Lower lobe of right lung (tissue), 2 donors: ENCODE measurements around the gene NBDY. TPM values are rescaled to one million over a fixed set of nuclear protein-coding genes. Genes with fewer than 3 reads are reported as not detected.
"Not testable (repeated sequence)": the region's sequence is repeated elsewhere in the genome, so short reads cannot be mapped to it uniquely, and the experiment has no call there.

Source experiments
- ATAC-seq, 2 donors: fragments of 200-7000 bp; cut with Tn5 transposase; one replicate each; pipeline ENCODE4 v1.9.1; 2020 to 2022; ENCODE audit warnings: mild to moderate bottlenecking in 2 of 2, moderate library complexity in 2 of 2
- DNase-seq: peaks from one replicate; pipeline ENCODE4 v3.0.0-alpha.2; 2020
- H3K27ac ChIP-seq: fragments of 200-600 bp; one replicate; pipeline ENCODE4 v1.8.0; 2022
- H3K27me3 ChIP-seq: fragments of 200-600 bp; one replicate; pipeline ENCODE4 v1.8.0; 2022; ENCODE audit warnings: low read depth
- H3K36me3 ChIP-seq: fragments of 200-600 bp; one replicate; pipeline ENCODE4 v1.8.0; 2022; ENCODE audit warnings: mild to moderate bottlenecking
- H3K4me1 ChIP-seq: fragments of 200-600 bp; one replicate; pipeline ENCODE4 v1.8.0; 2022
- H3K4me3 ChIP-seq: fragments of 200-600 bp; one replicate; pipeline ENCODE4 v1.8.0; 2022; ENCODE audit warnings: mild to moderate bottlenecking
- H3K9me3 ChIP-seq: fragments of 200-600 bp; one replicate; pipeline ENCODE4 v1.8.0; 2022
- intact Hi-C: fragments of 100-400 bp; cut with DNase I; formaldehyde crosslinking; loops from one replicate; pipeline ENCODE4 v1.11.0; 2022
- total RNA-seq: library from RNA; stranded (reverse); fragmentation: NEBNext Ultra II Directional; extraction: Animal tissue kit (Norgen Biotek cat#: 25700); gene quantifications from one replicate; pipeline ENCODE4 v1.2.1, GENCODE V29; 2021
- TF ChIP-seq, protein P1 (sequence below): fragments of 200-600 bp; IDR thresholded peaks from one replicate; pipeline ENCODE4 v1.8.0; 2022; ENCODE audit warnings: antibody characterized with exemption, mild to moderate bottlenecking
- donor health status: DM: no; HTN: yes; CAD: no; lungs with severe emphysema.

NBDY gene
- total RNA-seq, 1 donor from 2014 or later, result 37.5 TPM

GRCh38 chrX:56751071-56751470 lies 22.0 kb downstream of the NBDY start:
- TF ChIP-seq, protein P1, sequence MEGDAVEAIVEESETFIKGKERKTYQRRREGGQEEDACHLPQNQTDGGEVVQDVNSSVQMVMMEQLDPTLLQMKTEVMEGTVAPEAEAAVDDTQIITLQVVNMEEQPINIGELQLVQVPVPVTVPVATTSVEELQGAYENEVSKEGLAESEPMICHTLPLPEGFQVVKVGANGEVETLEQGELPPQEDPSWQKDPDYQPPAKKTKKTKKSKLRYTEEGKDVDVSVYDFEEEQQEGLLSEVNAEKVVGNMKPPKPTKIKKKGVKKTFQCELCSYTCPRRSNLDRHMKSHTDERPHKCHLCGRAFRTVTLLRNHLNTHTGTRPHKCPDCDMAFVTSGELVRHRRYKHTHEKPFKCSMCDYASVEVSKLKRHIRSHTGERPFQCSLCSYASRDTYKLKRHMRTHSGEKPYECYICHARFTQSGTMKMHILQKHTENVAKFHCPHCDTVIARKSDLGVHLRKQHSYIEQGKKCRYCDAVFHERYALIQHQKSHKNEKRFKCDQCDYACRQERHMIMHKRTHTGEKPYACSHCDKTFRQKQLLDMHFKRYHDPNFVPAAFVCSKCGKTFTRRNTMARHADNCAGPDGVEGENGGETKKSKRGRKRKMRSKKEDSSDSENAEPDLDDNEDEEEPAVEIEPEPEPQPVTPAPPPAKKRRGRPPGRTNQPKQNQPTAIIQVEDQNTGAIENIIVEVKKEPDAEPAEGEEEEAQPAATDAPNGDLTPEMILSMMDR, result no peak
- H3K27me3 ChIP-seq, result no peaks in the 10 kb centered on the region
- no peaks in the 10 kb centered on the region for H3K4me1 ChIP-seq
- H3K9me3 ChIP-seq, result no peaks in the 10 kb centered on the region
- ATAC-seq (no peak), DNase-seq (no peak)
- no peak overlapping the region for H3K27ac ChIP-seq
- intact Hi-C loops, result no loop called here
- no peak overlapping the region for H3K4me3 ChIP-seq
- H3K36me3 ChIP-seq, result peaks cover 5% of the 10 kb centered on the region

GRCh38 chrX:56757327-56757726 lies 28.3 kb downstream of the NBDY start:
- H3K36me3 ChIP-seq, result peaks cover 5% of the 10 kb centered on the region
- intact Hi-C loops, result no loop called here
- ATAC-seq (no peak), DNase-seq (no peak)
- no peak overlapping the region for H3K4me3 ChIP-seq
- TF ChIP-seq, protein P1, result no peak
- no peaks in the 10 kb centered on the region for H3K4me1 ChIP-seq
- H3K9me3 ChIP-seq, result no peaks in the 10 kb centered on the region
- no peaks in the 10 kb centered on the region for H3K27me3 ChIP-seq
- no peak overlapping the region for H3K27ac ChIP-seq

DNA sequence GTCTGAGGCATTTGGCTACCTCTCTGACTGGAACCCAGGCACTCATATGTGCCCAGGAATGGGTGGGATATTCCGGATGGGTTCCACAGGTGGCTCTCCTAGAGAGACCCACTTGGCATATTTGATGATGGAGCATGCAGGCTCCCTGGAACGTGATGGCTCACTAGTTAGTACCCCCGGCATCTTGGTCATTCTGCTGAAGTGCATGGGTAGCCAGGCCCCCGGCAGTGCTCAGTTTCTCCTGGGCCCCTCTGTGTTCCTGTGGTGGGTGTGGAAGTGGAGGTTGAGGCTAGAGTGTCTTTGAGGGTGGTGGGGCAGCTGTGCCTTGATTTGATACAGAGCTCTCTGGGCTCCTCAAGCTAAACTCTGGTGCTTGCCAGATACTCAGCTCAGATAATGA lies 29.4 kb downstream of the NBDY start:
- intact Hi-C loops, result no loop called here
- TF ChIP-seq, protein P1, result no peak

GRCh38 chrX:56759736-56760409 lies 30.8 kb downstream of the NBDY start:
- no peak overlapping the region for H3K27ac ChIP-seq
- DNase-seq (no peak), ATAC-seq (no peak)
- intact Hi-C loops, result no loop called here
- H3K36me3 ChIP-seq, result no peaks in the 10 kb centered on the region
- H3K27me3 ChIP-seq, result no peaks in the 10 kb centered on the region
- peaks cover 4% of the 10 kb centered on the region for H3K4me1 ChIP-seq
- no peak overlapping the region for H3K4me3 ChIP-seq
- TF ChIP-seq, protein P1, result no peak
- H3K9me3 ChIP-seq, result no peaks in the 10 kb centered on the region

More for the DNA sequence above, 29.4 kb downstream of the NBDY start:
- Histone ChIP-seq H3K4me3 (no peak overlapping the region), H3K27ac (no peak overlapping the region), H3K27me3 (no peaks in the 10 kb centered on the region), H3K9me3 (no peaks in the 10 kb centered on the region), H3K4me1 (no peaks in the 10 kb centered on the region), H3K36me3 (no peaks in the 10 kb centered on the region)
- DNase-seq, result no peak
- no peak for ATAC-seq

- H3K4me3 ChIP-seq, H3K27ac ChIP-seq, H3K36me3 ChIP-seq, H3K27me3 ChIP-seq, H3K9me3 ChIP-seq, DNase-seq, ATAC-seq, intact Hi-C loops: not testable (repeated sequence)
- H3K4me1 ChIP-seq, result peaks cover 11% of the 10 kb centered on the region
These were observed 31.5 kb downstream of the NBDY start for GRCh38 chrX:56760410-56761124.

DNA sequence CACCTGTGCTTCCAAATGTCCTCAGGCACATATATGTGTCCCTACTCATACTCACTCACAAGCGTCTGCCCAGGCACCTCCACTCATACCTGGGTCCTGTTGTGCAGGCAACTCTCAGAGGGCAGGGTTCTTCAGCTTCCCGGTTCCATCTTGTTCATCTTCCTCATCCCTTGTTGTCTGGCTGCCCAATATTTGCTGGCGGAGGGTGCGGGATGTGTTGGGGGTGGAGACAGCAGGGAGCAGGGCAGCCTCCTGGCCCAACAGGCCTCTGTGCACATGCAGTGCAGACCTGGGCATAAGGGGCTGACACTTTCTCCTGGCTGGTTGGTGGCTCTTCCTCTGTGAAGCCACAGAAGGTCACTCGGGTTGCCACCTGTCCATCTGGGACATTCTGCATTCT lies 32.1 kb downstream of the NBDY start:
- intact Hi-C loops, result no loop called here

More for the DNA sequence above, 32.1 kb downstream of the NBDY start:
- DNase-seq, result no peak
- no peak overlapping the region for H3K27ac ChIP-seq
- no peaks in the 10 kb centered on the region for H3K36me3 ChIP-seq
- no peaks in the 10 kb centered on the region for H3K9me3 ChIP-seq
- TF ChIP-seq, protein P1, result no peak
- H3K4me3 ChIP-seq, result no peak overlapping the region
- H3K27me3 ChIP-seq, result no peaks in the 10 kb centered on the region
- ATAC-seq, result no peak
- H3K4me1 ChIP-seq, result peaks cover 17% of the 10 kb centered on the region
